HEK293 (cell line): ENCODE data around the gene ROBO1.

ENCODE experiments used
- ZNF600 ChIP-seq: fragments of 450-650 bp; formaldehyde crosslinking; IDR thresholded peaks from 2 replicates; pipeline ENCODE4 v1.5.1; 2016; ENCODE audit warnings: missing biosample characterization, missing genetic modification characterization
- TF ChIP-seq, protein P1 (sequence below): fragments of 450-650 bp; formaldehyde crosslinking; IDR thresholded peaks from 2 replicates; pipeline ENCODE4 v1.5.1; 2016; ENCODE audit warnings: missing biosample characterization, missing genetic modification characterization

- no peak for TF ChIP-seq ZNF600 (tag by site-specific recombination)
- TF ChIP-seq, protein P1, sequence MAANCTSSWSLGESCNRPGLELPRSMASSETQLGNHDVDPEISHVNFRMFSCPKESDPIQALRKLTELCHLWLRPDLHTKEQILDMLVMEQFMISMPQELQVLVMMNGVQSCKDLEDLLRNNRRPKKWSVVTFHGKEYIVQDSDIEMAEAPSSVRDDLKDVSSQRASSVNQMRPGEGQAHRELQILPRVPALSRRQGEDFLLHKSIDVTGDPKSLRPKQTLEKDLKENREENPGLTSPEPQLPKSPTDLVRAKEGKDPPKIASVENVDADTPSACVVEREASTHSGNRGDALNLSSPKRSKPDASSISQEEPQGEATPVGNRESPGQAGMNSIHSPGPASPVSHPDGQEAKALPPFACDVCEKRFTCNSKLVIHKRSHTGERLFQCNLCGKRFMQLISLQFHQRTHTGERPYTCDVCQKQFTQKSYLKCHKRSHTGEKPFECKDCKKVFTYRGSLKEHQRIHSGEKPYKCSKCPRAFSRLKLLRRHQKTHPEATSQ (tag by site-specific recombination), result no peak
These were observed 861.6 kb downstream of the ROBO1 start for GRCh38 chr3:78906245-78906644.
